ENCODE results near the gene AHDC1. TPM values are rescaled to one million over a fixed set of nuclear protein-coding genes. Genes with fewer than 3 reads are reported as not detected.

AHDC1 gene
- polyA plus RNA-seq, 3 donors, result 0.16 to 3.3 (median 0.30) TPM

GRCh38 chr1:27515626-27516025 is 88.3 kb downstream of the AHDC1 start:
- no peak for DNase-seq
- Histone ChIP-seq H4K20me1 (ENCODE audit: insufficient read depth, low read length) (no peaks in the 10 kb centered on the region), H3K4me1 (ENCODE audit: control insufficient read depth in 1 of 2, insufficient read depth in 2 of 2, low read length in 2 of 2) (peaks cover 14 to 16% of the 10 kb centered on the region in 2 donors), H3K79me2 (ENCODE audit: insufficient read depth, low read length) (no peaks in the 10 kb centered on the region), H3K9me3 (replicated peaks in 1 of 2; ENCODE audit: control insufficient read depth in 1 of 2, insufficient read depth in 1 of 2, low read length in 2 of 2) (no peaks in the 10 kb centered on the region), H3K36me3 (replicated peaks in 1 of 2; ENCODE audit: control insufficient read depth in 1 of 2, insufficient read depth in 2 of 2, low read length in 2 of 2) (no peaks in the 10 kb centered on the region), H3K27ac (ENCODE audit: low read depth in 1 of 2, low read length in 2 of 2) (no peak overlapping the region), H3K4me3 (replicated peaks in 1 of 3; ENCODE audit: low read depth in 2 of 3, low read length in 3 of 3) (no peak overlapping the region), H3K27me3 (ENCODE audit: control insufficient read depth in 2 of 2, insufficient read depth in 2 of 2, low read length in 2 of 2) (no peaks in the 10 kb centered on the region), H3K9ac (ENCODE audit: insufficient read depth, low read length, poor library complexity, severe bottlenecking) (no peak overlapping the region), H3K4me2 (replicated peaks; ENCODE audit: extremely low read depth, low read length, poor library complexity, severe bottlenecking) (no peak overlapping the region), H2AFZ (ENCODE audit: insufficient read depth, low read depth, low read length, poor library complexity, severe bottlenecking) (no peak overlapping the region)
- TF ChIP-seq, protein P1, sequence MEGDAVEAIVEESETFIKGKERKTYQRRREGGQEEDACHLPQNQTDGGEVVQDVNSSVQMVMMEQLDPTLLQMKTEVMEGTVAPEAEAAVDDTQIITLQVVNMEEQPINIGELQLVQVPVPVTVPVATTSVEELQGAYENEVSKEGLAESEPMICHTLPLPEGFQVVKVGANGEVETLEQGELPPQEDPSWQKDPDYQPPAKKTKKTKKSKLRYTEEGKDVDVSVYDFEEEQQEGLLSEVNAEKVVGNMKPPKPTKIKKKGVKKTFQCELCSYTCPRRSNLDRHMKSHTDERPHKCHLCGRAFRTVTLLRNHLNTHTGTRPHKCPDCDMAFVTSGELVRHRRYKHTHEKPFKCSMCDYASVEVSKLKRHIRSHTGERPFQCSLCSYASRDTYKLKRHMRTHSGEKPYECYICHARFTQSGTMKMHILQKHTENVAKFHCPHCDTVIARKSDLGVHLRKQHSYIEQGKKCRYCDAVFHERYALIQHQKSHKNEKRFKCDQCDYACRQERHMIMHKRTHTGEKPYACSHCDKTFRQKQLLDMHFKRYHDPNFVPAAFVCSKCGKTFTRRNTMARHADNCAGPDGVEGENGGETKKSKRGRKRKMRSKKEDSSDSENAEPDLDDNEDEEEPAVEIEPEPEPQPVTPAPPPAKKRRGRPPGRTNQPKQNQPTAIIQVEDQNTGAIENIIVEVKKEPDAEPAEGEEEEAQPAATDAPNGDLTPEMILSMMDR (IDR thresholded peaks at IDR 0.05), result no peak
- intact Hi-C loops (cut with micrococcal nuclease), result no loop called here
- Mint-ChIP-seq H3K27ac (no peak overlapping the region), H3K27me3 (ENCODE audit: low read depth in 3 of 3) (peaks cover 0 to 8% (median 4%) of the 10 kb centered on the region in 3 donors), H3K4me3 (no peak overlapping the region), H3K36me3 (no peaks in the 10 kb centered on the region), H3K9me3 (no peaks in the 10 kb centered on the region), H3K4me1 (peaks cover 23% of the 10 kb centered on the region)
- 100% methylated on average over 1 of the region's 3 CpGs for WGBS (ENCODE audit: insufficient coverage)

DNA sequence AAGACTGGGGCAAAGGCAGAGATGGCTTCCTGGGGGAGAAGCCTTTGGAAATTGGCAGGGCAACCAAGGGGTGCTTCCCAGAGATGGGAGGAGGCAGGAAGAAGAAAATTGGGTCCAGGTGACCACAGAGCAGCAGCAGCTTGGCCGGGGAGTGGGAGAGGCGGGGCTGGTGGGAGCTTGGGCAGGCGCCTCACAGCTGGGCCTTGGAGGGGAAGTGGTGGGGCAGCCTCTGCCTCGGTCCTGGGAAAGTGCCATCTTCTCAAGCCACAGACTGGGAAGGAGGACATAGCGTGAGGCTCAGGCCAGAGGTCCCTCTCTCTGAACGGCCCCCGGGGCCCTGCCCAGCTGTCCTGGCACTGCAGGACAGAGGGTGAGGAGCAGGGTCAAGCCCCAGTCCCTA is 90.0 kb downstream of the AHDC1 start:
- peak overlapping the region; percentile 40 for H3K9ac ChIP-seq (ENCODE audit: insufficient read depth, low read length, poor library complexity, severe bottlenecking)
- H3K79me2 ChIP-seq (ENCODE audit: insufficient read depth, low read length), result no peaks in the 10 kb centered on the region
- H3K27ac ChIP-seq (ENCODE audit: low read depth in 1 of 2, low read length in 2 of 2), result peak overlapping the region; percentile 5 to 37
- Mint-ChIP-seq H3K4me3 (peak overlapping the region; percentile 52 to 76), H3K4me1 (peaks cover 20% of the 10 kb centered on the region), H3K9me3 (no peaks in the 10 kb centered on the region), H3K27ac (peak overlapping the region in 6 of 7 donors; percentile 20 to 86 (median 70)), H3K36me3 (no peaks in the 10 kb centered on the region), H3K27me3 (ENCODE audit: low read depth in 3 of 3) (peaks cover 0 to 4% (median 3%) of the 10 kb centered on the region in 3 donors)
- peak overlapping the region; percentile 62 for H3K4me2 ChIP-seq (replicated peaks; ENCODE audit: extremely low read depth, low read length, poor library complexity, severe bottlenecking)
- DNase-seq, result no peak
- peaks cover 14 to 16% of the 10 kb centered on the region in 2 donors for H3K4me1 ChIP-seq (ENCODE audit: control insufficient read depth in 1 of 2, insufficient read depth in 2 of 2, low read length in 2 of 2)
- 0% methylated on average over 7 of the region's 7 CpGs for WGBS (ENCODE audit: insufficient coverage)
- intact Hi-C loops (cut with micrococcal nuclease), result no loop called here
- no peaks in the 10 kb centered on the region for H3K9me3 ChIP-seq (replicated peaks in 1 of 2; ENCODE audit: control insufficient read depth in 1 of 2, insufficient read depth in 1 of 2, low read length in 2 of 2)
- no peaks in the 10 kb centered on the region for H4K20me1 ChIP-seq (ENCODE audit: insufficient read depth, low read length)
- H3K4me3 ChIP-seq (replicated peaks in 1 of 3; ENCODE audit: low read depth in 2 of 3, low read length in 3 of 3), result peak overlapping the region in 1 of 3 experiments; percentile 43
- H2AFZ ChIP-seq (ENCODE audit: insufficient read depth, low read depth, low read length, poor library complexity, severe bottlenecking), result peak overlapping the region; percentile 63
- H3K27me3 ChIP-seq (ENCODE audit: control insufficient read depth in 2 of 2, insufficient read depth in 2 of 2, low read length in 2 of 2), result no peaks in the 10 kb centered on the region
- no peaks in the 10 kb centered on the region for H3K36me3 ChIP-seq (replicated peaks in 1 of 2; ENCODE audit: control insufficient read depth in 1 of 2, insufficient read depth in 2 of 2, low read length in 2 of 2)
- TF ChIP-seq, protein P1 (IDR thresholded peaks at IDR 0.05), result no peak

Measured in CD14-positive monocyte (primary cell).